SH-SY5Y (cell line): ENCODE results near the gene DPYSL4.

Experiments used
- GATA2 ChIP-seq: IDR thresholded peaks from 2 replicates; pipeline ENCODE4 v1.6.1; 2011; ENCODE audit warnings: mild to moderate bottlenecking, low read depth, low read length
- GATA3 ChIP-seq: IDR thresholded peaks from 2 replicates; pipeline ENCODE4 v1.6.1; 2011; ENCODE audit warnings: low read depth, mild to moderate bottlenecking, low read length, moderate library complexity

The DPYSL4 gene

DNA sequence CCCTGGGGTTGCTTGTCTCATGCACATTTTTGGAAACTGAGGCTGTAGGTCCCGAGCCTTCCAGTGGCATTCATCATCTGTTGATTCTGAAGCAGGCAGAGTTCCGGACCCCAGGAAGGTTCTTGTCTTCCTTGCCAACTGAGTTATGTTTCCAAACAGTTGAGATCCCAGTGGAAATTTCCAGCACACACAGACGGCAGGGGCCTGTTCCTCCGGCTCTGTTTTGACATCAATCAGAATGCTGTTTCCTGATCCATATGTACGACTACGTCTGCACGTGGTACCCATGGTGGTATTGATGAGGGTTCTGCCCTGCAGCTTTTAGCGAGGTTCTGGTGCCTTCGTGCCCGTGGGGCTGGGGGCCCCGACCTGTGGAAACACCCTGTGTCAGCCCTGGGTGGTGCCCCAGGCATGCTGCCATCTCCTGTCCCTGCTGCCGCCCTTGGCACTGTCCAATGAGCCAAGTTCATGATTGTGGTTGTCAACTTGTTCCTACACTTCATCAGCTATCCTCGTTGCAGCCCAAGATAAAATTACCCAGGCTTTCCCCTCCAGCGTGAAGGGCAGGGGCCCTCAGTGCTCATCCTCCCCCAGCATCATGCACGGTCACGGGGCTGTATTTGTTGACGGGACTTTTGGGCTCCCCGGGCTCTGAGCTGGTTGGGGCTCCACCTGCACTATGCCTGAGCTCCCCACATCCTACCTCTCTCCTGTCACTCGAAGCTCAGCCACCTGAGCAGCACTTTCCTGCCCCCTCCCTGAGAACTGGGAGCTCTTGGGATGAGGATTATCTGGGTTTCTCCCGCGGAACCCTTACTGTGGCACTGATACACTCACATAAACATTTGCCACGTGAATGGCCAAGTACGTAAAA is 7.8 kb upstream of the DPYSL4 start:
- TF ChIP-seq GATA3 (no peak), GATA2 (no peak)

DNA sequence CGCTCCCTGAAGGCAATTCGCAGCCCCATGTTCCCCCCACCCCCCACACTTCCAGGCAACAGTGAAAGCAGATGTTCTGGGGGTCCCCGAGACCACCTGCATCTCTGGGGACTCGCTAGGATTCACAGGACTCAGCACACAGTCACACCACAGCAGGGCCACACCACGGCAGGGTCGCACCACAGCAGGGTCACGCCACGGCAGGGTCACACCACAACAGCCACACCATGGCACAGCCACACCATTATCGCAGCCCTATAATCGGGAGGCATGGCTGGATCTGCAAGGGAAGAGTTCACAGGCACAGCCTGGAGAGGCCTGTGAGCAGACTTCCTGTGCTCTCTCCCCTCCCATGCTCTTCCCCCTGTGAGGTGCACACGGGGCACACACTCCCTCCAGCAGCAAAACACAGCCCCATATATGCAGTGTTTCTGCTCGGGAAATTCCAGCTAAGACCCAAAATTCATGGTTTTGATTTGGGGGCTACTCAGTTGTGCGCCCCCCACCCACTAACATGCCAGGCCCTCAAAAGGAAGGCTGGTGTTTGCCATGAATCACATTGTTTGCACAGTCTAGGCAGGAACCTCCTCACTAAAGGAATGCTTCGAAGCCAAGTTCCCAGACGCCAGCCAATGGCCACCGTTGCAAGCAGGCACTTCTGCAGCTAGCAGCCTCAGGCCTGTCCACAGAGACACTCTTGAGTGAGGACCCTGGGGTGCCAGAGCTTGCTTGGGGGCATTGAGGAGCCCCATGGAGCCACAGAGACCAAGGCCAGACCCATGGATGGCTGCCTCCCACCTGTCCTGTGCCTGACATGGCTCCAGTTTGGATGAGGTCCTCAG is 7.0 kb upstream of the DPYSL4 start:
- no peak for TF ChIP-seq GATA2
- no peak for TF ChIP-seq GATA3

GRCh38 chr10:132180736-132181135 is 6.0 kb upstream of the DPYSL4 start:
- TF ChIP-seq GATA3 (no peak), GATA2 (no peak)

- TF ChIP-seq GATA3 = no peak
- no peak for TF ChIP-seq GATA2
Observed at GRCh38 chr10:132181691-132182425, 4.9 kb upstream of the DPYSL4 start.

GRCh38 chr10:132182591-132182990 is 4.2 kb upstream of the DPYSL4 start:
- TF ChIP-seq GATA2 (no peak), GATA3 (no peak)

DNA sequence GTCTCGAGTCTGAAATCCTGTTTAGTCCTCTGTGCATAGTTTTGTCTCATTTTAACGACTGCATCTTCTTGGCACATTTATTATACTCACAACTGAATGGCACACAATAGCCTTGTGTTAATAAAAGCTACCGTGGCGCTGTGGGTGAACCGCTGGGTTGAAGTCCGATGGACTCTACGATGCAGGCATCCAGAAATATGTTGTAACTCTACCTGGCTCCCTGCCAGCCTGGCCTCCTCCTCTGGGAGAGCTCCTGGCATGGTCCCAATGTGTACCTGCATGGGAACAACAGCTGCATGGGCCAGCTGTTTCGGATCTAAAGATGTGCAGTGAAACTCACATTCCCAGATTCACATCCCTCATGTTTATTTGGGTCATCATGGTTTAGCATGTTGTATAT is 3.7 kb upstream of the DPYSL4 start:
- no peak for TF ChIP-seq GATA3
- no peak for TF ChIP-seq GATA2

GRCh38 chr10:132184816-132185593 is 1.7 kb upstream of the DPYSL4 start:
- TF ChIP-seq GATA3 = no peak
- TF ChIP-seq GATA2 = no peak

DNA sequence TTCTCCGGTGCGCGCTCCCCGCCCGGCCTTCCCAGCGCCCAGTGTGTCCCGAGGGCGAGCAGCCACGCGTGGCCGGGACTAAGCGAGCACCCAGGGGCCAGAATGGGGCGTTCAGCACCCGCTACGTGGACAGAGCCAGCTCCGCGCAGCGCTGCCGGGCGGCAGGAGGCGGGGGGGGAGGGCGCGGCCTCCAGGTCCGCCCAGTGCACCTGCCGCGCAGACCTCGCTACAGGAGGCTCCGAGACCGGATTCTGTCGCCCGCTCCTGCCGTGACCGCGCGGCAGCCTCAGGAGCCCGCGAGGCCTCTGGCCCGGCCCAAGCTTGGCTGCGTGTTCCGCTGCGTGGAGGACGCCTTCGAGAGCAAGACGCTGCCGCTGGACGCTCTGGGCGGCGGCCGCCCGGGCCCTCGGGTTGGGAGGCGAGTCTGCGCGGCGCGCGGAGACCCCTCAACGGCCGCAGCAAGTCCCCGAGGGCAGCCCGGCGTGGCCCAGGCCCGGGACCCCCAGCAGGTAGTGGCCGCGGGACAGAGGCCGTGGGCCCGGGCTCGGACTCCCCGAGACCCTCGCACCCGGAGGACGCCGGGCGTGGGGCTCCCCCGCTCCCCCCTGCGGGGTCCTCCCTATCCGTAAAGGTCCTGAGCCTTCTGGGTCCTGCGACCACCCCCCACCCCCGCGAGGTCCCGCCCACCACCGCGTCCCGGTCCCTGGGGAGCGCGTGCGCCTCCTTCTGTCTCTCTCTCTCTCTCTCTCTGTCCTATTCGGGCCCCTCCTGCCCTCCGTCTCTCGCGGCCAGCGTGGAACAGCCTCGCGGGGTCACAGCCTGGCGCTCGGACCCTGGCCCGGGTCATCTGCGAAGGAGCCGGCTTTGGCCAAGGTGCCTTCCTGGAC is 904 bp upstream of the DPYSL4 start:
- no peak for TF ChIP-seq GATA2
- TF ChIP-seq GATA3 = no peak

DNA sequence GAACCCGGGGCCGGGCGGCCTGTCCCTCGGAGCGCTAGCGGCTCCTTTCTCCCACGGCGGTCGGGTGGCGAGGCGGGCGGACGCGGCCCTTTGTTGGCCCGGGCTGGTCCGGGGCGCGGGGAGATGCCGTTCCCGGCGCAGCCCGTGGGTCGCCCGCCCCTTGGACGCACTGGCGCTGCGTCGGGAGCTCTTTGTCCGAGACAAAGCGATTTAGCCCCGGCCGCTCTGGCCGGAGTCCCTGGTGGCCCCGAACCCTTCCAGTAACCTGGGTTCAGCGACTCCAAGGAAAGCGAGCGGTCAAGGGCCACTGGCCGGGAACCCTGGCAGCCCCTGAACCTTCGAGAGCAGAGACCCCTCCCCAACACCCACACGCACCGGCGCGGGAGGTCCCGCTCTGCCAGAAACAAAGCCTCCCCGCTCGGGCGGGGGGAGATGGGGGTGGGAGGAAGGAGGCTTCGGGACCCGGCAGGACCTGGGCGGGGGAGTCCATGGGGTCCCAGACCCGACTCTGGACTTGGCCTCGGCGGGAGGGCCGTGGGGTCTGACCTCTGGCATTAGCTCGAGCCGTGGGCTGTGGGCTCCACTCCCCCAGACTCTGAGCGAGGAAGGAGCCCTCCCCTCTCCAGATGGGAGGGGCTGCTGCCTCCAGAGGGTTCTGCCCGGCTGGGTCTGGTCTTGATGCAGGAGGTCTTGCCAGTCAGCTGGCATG is 836 bp downstream of the DPYSL4 start:
- no peak for TF ChIP-seq GATA3

DNA sequence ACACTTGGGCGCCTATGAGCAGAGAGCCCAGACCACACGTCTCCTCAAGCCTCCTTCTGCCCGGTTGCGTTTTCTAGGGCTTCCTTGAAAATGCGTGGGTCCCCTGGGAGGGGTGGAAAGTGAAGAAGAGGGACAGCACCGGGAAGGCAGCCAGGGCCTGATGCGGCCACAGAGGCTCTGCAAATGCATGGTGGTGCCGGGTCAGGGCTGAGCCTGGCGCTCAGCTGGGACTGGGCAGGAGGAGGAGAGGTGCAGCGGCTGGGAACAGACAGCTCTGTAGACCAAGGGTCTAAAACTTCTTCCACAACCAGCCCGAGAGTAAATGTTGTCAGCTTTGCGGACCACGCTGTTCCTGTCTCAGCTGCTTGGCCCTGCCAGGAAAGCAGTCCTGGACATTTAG is 1.6 kb downstream of the DPYSL4 start:
- TF ChIP-seq GATA3 (no peak), GATA2 (no peak)

- TF ChIP-seq GATA2 (no peak), GATA3 (no peak)
Observed at GRCh38 chr10:132189016-132189415, 2.3 kb downstream of the DPYSL4 start.

DNA sequence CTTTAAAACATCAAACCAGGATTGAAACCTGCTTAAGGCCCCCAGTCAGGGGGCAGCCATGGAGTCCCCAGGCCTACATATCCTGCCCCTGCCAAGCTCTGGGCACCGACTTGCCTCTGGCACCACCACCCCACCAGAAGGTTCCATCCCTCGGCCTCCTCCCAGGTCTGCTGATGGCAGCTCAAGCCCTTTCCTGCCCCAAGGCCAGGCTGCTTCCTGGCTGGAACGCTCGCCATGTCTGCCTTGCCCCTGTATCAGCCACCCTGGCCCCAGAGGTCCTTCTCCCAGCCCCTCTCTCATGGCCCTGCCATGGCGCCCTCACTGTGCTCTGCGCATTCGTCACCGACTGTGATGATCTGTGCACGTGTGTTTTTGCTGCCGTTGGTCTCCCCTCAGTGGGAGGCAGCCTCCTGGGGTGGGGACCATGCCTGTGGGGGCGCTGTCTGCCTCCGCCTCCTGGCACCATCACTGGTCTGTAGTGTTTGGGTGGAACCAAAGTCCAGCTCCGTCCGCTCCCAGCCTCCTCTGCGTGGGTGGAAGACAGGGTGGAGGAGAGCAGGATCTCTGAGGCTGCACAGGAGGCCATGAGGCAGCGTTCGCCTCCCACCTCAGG is 3.2 kb downstream of the DPYSL4 start:
- TF ChIP-seq GATA3 (no peak), GATA2 (no peak)
